Prostate gland (tissue), 2 donors: ENCODE results near the gene DGCR8. TPM values are rescaled to one million over a fixed set of nuclear protein-coding genes. Genes with fewer than 3 reads are reported as not detected.

Experiments
- DNase-seq: peaks from one replicate; pipeline ENCODE4 v3.0.0-alpha.2; 2019; ENCODE audit warnings: low spot score
- H3K27ac ChIP-seq, 2 donors: fragments of 200-600 bp; sonication (generic); 2 replicates each; pipeline ENCODE4 v1.5.1; 2017 to 2019
- H3K27me3 ChIP-seq: fragments of 200-600 bp; sonication (generic); replicated peaks from 2 replicates; pipeline ENCODE4 v1.5.1; 2019; ENCODE audit not compliant: insufficient read depth
- H3K36me3 ChIP-seq, 2 donors: fragments of 200-600 bp; sonication (generic); 1 replicate in 1 of 2; 2 replicates in 1 of 2; pipeline versions ENCODE4 v1.5.1 to v1.8.1; 2017 to 2019
- H3K4me1 ChIP-seq: fragments of 200-600 bp; sonication (generic); replicated peaks from 2 replicates; pipeline ENCODE4 v1.5.1; 2019
- H3K4me3 ChIP-seq, 2 donors: fragments of 200-600 bp; sonication (generic); 2 replicates each; pipeline ENCODE4 v1.5.1; 2017 to 2019
- H3K9me3 ChIP-seq: fragments of 200-600 bp; sonication (generic); 2 replicates; pipeline ENCODE4 v1.5.1; 2017
- CTCF ChIP-seq, 4 experiments: fragments of 200-600 bp in 2 of 4; fragments of 450-650 bp in 2 of 4; sonication (generic) in 2 of 4; IDR thresholded peaks; 1 replicate in 3 of 4; 2 replicates in 1 of 4; pipeline ENCODE4 v1.5.1; 2016 to 2019; ENCODE audit warnings: antibody characterized with exemption in 4 of 4, mild to moderate bottlenecking in 2 of 4, moderate library complexity in 2 of 4
- POLR2A ChIP-seq: fragments of 450-650 bp; IDR thresholded peaks from one replicate; pipeline ENCODE4 v1.6.1; 2016; ENCODE audit warnings: antibody characterized with exemption, mild to moderate bottlenecking
- POLR2AphosphoS5 ChIP-seq: sonication (generic); formaldehyde crosslinking; IDR thresholded peaks from one replicate; pipeline ENCODE4 v1.6.1; 2017; ENCODE audit warnings: antibody characterized with exemption
- WGBS: methylation state at CpG from one replicate; pipeline ENCODE4 v1.1.5; 2018; 5-methylcytosine and 5-hydroxymethylcytosine counted together
- intact Hi-C: fragments of 100-400 bp; cut with DNase I; formaldehyde crosslinking; loops from one replicate; pipeline ENCODE4 v1.14.2; 2022
- total RNA-seq, 2 donors: library from RNA; depleted of rRNA; stranded (reverse); fragments of >200 nt; gene quantifications; one replicate each; pipeline ENCODE4 v1.1.0, GENCODE V29; 2016

DGCR8 gene
- total RNA-seq, 2 donors from 2014 or later: 20.9 to 47.6 TPM

GRCh38 chr22:20037419-20037818 lies 42.6 kb upstream of the DGCR8 start:
- Histone ChIP-seq H3K4me1 (no peaks in the 10 kb centered on the region), H3K9me3 (no peaks in the 10 kb centered on the region), H3K27me3 (no peaks in the 10 kb centered on the region), H3K4me3 (no peak overlapping the region), H3K27ac (no peak overlapping the region), H3K36me3 (peaks cover 0 to 5% of the 10 kb centered on the region in 2 donors)
- intact Hi-C loops: no loop called here
- DNase-seq: no peak
- no peak for TF ChIP-seq CTCF (IDR thresholded peaks at IDR 0.05)
- no peak for TF ChIP-seq POLR2AphosphoS5
- TF ChIP-seq POLR2A: no peak
- WGBS: 94% methylated on average over 3 of the region's 3 CpGs

GRCh38 chr22:20038574-20038973 lies 41.5 kb upstream of the DGCR8 start:
- Histone ChIP-seq H3K4me1 (no peaks in the 10 kb centered on the region), H3K36me3 (peaks cover 0 to 5% of the 10 kb centered on the region in 2 donors), H3K4me3 (no peak overlapping the region), H3K9me3 (no peaks in the 10 kb centered on the region), H3K27ac (peak overlapping the region in 1 of 2 donors; percentile 29), H3K27me3 (no peaks in the 10 kb centered on the region)
- WGBS: 73% methylated on average over 7 of the region's 7 CpGs
- TF ChIP-seq POLR2A (no peak), CTCF (IDR thresholded peaks at IDR 0.05) (no peak), POLR2AphosphoS5 (peak; percentile 44)
- intact Hi-C loops: no loop called here
- DNase-seq: no peak

- no peak overlapping the region for H3K27ac ChIP-seq
- H3K9me3 ChIP-seq: no peaks in the 10 kb centered on the region
- H3K36me3 ChIP-seq: peaks cover 0 to 5% of the 10 kb centered on the region in 2 donors
- H3K27me3 ChIP-seq: no peaks in the 10 kb centered on the region
- no peak overlapping the region for H3K4me3 ChIP-seq
- H3K4me1 ChIP-seq: no peaks in the 10 kb centered on the region
- 68% methylated on average over 9 of the region's 9 CpGs for WGBS
- TF ChIP-seq POLR2AphosphoS5: peak; percentile 48
- no peak for TF ChIP-seq CTCF (IDR thresholded peaks at IDR 0.05)
- intact Hi-C loops: no loop called here
- DNase-seq: peak; percentile 48
Observed at GRCh38 chr22:20039683-20040325, 40.2 kb upstream of the DGCR8 start.

GRCh38 chr22:20040327-20041200 lies 39.5 kb upstream of the DGCR8 start:
- H3K9me3 ChIP-seq: no peaks in the 10 kb centered on the region
- no peak overlapping the region for H3K4me3 ChIP-seq
- WGBS: 70% methylated on average over 7 of the region's 7 CpGs
- H3K4me1 ChIP-seq: no peaks in the 10 kb centered on the region
- H3K36me3 ChIP-seq: peaks cover 0 to 5% of the 10 kb centered on the region in 2 donors
- intact Hi-C loops: no loop called here
- DNase-seq: no peak
- TF ChIP-seq POLR2A (no peak), POLR2AphosphoS5 (no peak), CTCF (IDR thresholded peaks at IDR 0.05) (no peak)
- no peak overlapping the region for H3K27ac ChIP-seq
- no peaks in the 10 kb centered on the region for H3K27me3 ChIP-seq
